ENCODE data around the gene FBXO15. TPM values are rescaled to one million over a fixed set of nuclear protein-coding genes. Genes with fewer than 3 reads are reported as not detected.
A peak's percentile ranks its signal among the peaks of the same experiment; 100 is the strongest.

Gene FBXO15
- total and polyA plus RNA-seq, 2 of the 8 experiments (the other 6 are each of a cell fraction or from before 2014, with no cell fraction given), result 0.84 to 0.85 TPM

DNA sequence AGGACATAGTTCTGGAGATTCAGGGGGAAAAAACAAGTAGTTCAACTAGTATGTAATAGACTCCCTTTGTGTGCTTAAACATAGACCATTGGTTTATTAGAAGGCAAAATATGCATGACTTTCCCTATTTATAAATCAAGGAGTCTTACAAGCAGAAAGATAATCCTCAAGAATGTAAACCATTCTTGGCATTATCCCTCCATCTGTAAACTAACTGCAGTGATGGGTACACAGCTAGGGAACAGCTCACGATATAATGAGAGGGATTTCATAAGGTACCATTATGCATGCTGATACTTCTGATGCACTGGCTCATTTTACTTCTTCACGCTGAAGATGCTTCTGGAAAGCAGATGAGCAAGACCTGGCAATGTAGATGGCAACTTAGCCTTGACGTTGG lies 878 bp downstream of the FBXO15 start:
- Histone ChIP-seq H3K4me3 (ENCODE audit: extremely low read depth in 1 of 4, insufficient read depth in 2 of 4, low read depth in 3 of 4, low read length in 4 of 4) (peak overlapping the region in 2 of 4 experiments; percentile 77 to 100; a peak in 2 of 8 replicates), H2BK120ac (replicated peaks; ENCODE audit: low read depth, low read length) (no peak overlapping the region), H3K4me1 (replicated peaks in 1 of 4; ENCODE audit: control insufficient read depth in 3 of 4, insufficient read depth in 4 of 4, low read length in 3 of 4) (peaks cover 0 to 6% (median 1%) of the 10 kb centered on the region in 4 experiments; a peak in 4 of 7 replicates), H3K23me2 (ENCODE audit: low read depth, low read length) (peaks cover 11% of the 10 kb centered on the region; the same call in 1 of the 2 replicates), H2BK15ac (ENCODE audit: low read length) (no peak overlapping the region), H3K4ac (replicated peaks; ENCODE audit: insufficient read length, low read depth, low read length) (no peak overlapping the region), H2BK12ac (ENCODE audit: low read depth, low read length) (no peak overlapping the region; the same call in 1 of the 2 replicates), H3K56ac (replicated peaks; ENCODE audit: insufficient read length, low read depth, low read length) (no peak overlapping the region), H2AK5ac (ENCODE audit: low read depth, low read length) (no peak overlapping the region), H3K79me1 (ENCODE audit: low read depth, low read length) (peaks cover 10% of the 10 kb centered on the region), H4K20me1 (replicated peaks in 1 of 2; ENCODE audit: control insufficient read depth in 1 of 2, insufficient read depth in 2 of 2, low read length in 2 of 2) (no peaks in the 10 kb centered on the region), H4K8ac (ENCODE audit: extremely low read depth, insufficient read depth, low read length) (no peak overlapping the region), H3K14ac (ENCODE audit: insufficient read length) (no peak overlapping the region), H3K27me3 (replicated peaks in 1 of 4; ENCODE audit: control insufficient read depth in 3 of 4, extremely low read depth in 1 of 4, insufficient read depth in 3 of 4, low read length in 3 of 4) (no peaks in the 10 kb centered on the region; a peak in 2 of 7 replicates), H3K4me2 (ENCODE audit: insufficient read depth in 1 of 2, low read depth in 2 of 2, low read length in 2 of 2) (peak overlapping the region; percentile 82 to 85), H3K9ac (replicated peaks in 1 of 4; ENCODE audit: extremely low read depth in 1 of 4, low read depth in 3 of 4, low read length in 3 of 4) (no peak overlapping the region), H2AFZ (ENCODE audit: low read length) (peak overlapping the region; percentile 76), H3K36me3 (ENCODE audit: control insufficient read depth in 2 of 4, insufficient read depth in 4 of 4, low read length in 3 of 4) (peaks cover 0 to 5% (median 2%) of the 10 kb centered on the region in 4 experiments; a peak in 2 of 8 replicates), H2BK20ac (ENCODE audit: low read length) (no peak overlapping the region), H2BK5ac (ENCODE audit: low read depth, low read length) (no peak overlapping the region), H4K5ac (ENCODE audit: insufficient read length, low read depth, low read length) (no peak overlapping the region), H3K18ac (ENCODE audit: extremely low read depth, low read length) (no peak overlapping the region), H3K79me2 (ENCODE audit: control insufficient read depth in 1 of 2, insufficient read depth in 2 of 2, low read length in 2 of 2) (peaks cover 14 to 34% of the 10 kb centered on the region in 2 experiments), H3K23ac (ENCODE audit: insufficient read length) (no peak overlapping the region), H3K9me3 (ENCODE audit: insufficient read depth in 2 of 2, low read depth in 1 of 2, low read length in 1 of 2) (no peaks in the 10 kb centered on the region), H4K91ac (replicated peaks; ENCODE audit: insufficient read length, low read length) (no peak overlapping the region), H3K27ac (ENCODE audit: low read depth, low read length) (no peak overlapping the region)
- 59% methylated on average over 3 of the region's 3 CpGs; no CpG with 5 or more reads in 1 of the 2 experiments for WGBS, 2 experiments (ENCODE audit: extremely low coverage in 1 of 2, insufficient coverage in 1 of 2, insufficient read length in 1 of 2, insufficient replicate concordance in 2 of 2, low coverage in 1 of 2, low lambda C conversion rate in 2 of 2, missing lambda C conversion rate in 1 of 2)
- FAIRE-seq, result no peak
- DNase-seq (ENCODE audit: low read depth in 1 of 2, low spot score in 2 of 2), result no peak
- POLR2A ChIA-PET (ENCODE audit: partially characterized antibody), result no interaction called here
- CTCF ChIA-PET (ENCODE audit: partially characterized antibody), result interaction anchor here (0.9 kb wide), 1 partner anchor 9 kb away, joined by 3 read pairs; no protein-coding TSS in a partner anchor
- TF ChIP-seq ASH2L (IDR thresholded peaks at IDR 0.05; ENCODE audit: low read length), result no peak
- TF ChIP-seq KDM5A (IDR thresholded peaks at IDR 0.05; ENCODE audit: low read length), result no peak
- TF ChIP-seq TAF7 (optimal IDR thresholded peaks at IDR 0.05; ENCODE audit: borderline replicate concordance, low read depth, low read length), result no peak
- no peak for TF ChIP-seq CTCF (IDR thresholded peaks at IDR 0.05; ENCODE audit: control extremely low read depth in 1 of 3, insufficient read depth in 1 of 3, low read depth in 1 of 3, low read length in 3 of 3)
